IPS-15b (cell line): ENCODE measurements around the gene DUOX1.

Source experiments
- H3K27me3 ChIP-seq: one replicate; pipeline ENCODE4 v1.6.1; 2013; ENCODE audit warnings: low read length; ENCODE audit not compliant: control insufficient read depth, insufficient read depth
- H3K36me3 ChIP-seq: one replicate; pipeline ENCODE4 v1.6.1; 2013; ENCODE audit warnings: low read length; ENCODE audit not compliant: control insufficient read depth, insufficient read depth
- H3K4me1 ChIP-seq: one replicate; pipeline ENCODE4 v1.6.1; 2013; ENCODE audit warnings: mild to moderate bottlenecking, low read length; ENCODE audit not compliant: control insufficient read depth, insufficient read depth
- H3K4me3 ChIP-seq: one replicate; pipeline ENCODE4 v1.5.1; 2013; ENCODE audit warnings: low read depth, low read length
- H3K9ac ChIP-seq: one replicate; pipeline ENCODE4 v1.6.1; 2013; ENCODE audit warnings: low read depth, mild to moderate bottlenecking, low read length
- H3K9me3 ChIP-seq: one replicate; pipeline ENCODE4 v1.6.1; 2013; ENCODE audit warnings: mild to moderate bottlenecking, low read length; ENCODE audit not compliant: control insufficient read depth, insufficient read depth

The DUOX1 gene

DNA sequence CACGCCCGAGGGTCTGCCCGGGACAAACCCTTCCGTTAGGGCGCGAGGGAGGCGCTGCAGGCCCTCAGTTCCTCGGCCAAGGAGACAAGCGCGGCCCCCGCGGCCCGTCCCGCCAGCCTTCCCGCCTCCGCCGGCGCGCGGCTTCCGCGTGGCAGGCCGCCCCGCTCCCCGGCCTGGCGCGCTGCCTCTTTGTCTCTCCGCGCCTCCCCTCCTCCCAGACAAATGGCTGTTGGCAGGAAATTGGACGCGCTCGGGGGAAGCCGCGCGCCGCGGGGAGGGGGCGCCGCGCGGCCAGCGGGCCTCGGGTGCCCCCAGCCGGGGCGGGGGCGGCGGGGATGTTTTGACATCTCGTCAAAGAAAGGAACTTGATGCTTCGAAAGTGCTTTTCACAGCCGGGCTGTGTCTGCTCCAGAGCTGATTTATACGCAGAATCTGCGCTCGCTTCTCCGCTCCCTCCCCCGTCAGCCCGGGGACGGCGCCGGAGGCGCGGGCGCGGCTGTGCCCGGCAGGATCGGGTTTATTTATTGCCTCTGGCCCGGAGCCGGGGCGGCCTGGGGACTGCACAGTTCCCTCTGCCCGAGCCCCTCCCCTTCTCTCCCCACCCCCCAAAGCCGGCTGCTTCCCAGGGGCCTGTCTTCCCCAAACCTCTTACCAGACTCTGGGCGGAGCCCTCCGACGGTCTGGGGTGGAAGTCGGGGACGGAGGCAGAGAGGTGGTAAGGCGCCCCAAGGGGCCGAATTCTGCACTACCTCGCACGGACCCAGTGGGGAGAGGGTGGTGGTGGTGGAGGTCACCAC lies 37.2 kb downstream of the DUOX1 start:
- Histone ChIP-seq H3K27me3 (no peaks in the 10 kb centered on the region), H3K9me3 (no peaks in the 10 kb centered on the region), H3K4me3 (peak overlapping the region; percentile 68), H3K4me1 (peaks cover 8% of the 10 kb centered on the region), H3K9ac (peak overlapping the region; percentile 61), H3K36me3 (no peaks in the 10 kb centered on the region)

DNA sequence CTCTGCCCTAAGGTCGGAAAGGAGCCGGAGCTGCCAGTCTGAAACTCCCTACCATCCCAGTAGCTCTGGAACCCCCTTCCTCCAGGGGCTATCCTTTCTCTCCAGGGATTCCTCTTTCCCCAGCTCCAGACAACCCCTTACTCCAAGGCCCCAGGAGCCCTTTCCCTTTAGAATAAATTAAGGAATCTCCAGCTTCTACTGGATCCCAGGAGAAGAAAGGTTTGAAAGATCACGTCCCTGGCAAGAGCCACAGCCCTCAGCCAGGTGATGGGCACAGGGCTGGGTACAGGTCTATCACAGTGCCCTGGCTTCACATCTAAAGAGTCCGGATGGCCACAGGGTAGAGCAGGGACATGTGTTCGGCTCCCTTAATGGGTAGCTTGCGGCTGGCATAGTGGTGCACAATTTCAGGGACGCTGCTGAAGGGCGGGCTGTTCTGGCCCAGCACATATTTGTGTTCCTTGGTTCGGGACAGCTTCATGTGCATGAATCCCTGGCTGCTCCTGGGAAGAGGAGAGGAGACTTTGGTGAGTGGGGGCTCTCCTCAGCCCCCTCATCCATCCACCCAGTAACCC lies 37.9 kb downstream of the DUOX1 start:
- Histone ChIP-seq H3K36me3 (no peaks in the 10 kb centered on the region), H3K4me3 (peak overlapping the region; percentile 68), H3K27me3 (no peaks in the 10 kb centered on the region), H3K9me3 (no peaks in the 10 kb centered on the region), H3K4me1 (peaks cover 8% of the 10 kb centered on the region), H3K9ac (no peak overlapping the region)

DNA sequence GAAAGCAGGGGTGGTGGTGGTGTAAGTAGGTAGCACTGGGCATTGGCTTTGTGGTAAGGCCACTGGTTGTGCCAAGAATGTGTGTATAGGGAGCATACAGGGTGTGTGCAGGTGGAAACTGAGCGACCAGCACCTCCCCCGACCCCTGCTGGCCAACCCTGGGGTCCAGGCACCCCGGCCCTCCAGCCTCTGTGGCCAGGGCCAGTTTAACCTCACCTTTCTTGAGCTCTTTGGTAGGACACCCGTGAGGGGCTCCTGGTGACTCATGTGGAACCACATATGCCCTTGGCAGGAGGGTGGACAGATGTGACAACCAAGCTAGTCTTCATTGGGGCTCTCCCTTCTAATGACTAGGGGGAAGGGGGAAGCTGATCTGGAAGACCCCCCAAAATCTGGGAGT lies 38.5 kb downstream of the DUOX1 start:
- no peaks in the 10 kb centered on the region for H3K36me3 ChIP-seq
- H3K9ac ChIP-seq = no peak overlapping the region
- peaks cover 8% of the 10 kb centered on the region for H3K4me1 ChIP-seq

DNA sequence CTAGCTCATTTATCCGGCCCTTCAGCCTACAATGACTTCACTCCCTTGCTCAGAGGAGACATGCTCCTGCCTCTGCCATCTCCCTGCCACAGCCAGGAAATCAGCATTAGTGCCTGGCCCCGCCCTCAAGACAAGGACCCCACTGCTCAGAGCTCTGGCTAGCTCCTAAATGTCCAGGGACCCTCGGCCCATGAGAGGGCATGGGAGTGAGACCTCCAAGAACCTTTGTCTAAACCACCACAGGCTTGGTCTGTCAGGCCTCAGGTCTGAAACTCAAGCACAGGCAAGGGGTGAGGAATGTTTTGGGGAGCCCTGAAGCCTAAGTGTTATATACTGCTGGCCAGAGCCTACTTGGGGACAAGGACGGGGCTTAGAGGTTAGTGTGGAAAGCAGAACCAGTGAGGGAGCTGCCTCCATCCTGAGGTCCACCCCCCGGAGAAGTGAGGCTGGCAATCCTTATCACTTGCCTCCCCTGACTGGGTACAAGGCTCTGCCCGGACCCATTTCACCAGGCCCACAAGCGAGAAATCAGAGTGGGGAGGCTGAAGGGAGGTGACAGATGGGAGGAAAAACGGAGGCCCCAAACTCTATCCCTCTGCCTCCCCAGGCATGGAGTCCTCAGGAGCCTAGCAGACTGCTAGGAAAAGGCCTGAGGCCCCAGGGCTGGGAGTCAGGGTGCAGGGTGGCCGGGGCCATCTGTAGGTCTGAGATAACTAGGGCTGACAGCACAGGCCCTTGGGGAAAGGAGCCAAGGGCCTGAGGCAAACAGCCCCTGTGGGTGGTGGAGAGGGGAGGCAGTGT lies 39.2 kb downstream of the DUOX1 start:
- Histone ChIP-seq H3K27me3 (no peaks in the 10 kb centered on the region), H3K4me3 (no peak overlapping the region), H3K9ac (no peak overlapping the region), H3K9me3 (no peaks in the 10 kb centered on the region), H3K4me1 (peaks cover 8% of the 10 kb centered on the region), H3K36me3 (no peaks in the 10 kb centered on the region)

More for the DNA sequence above, 38.5 kb downstream of the DUOX1 start:
- Histone ChIP-seq H3K4me3 (no peak overlapping the region), H3K27me3 (no peaks in the 10 kb centered on the region), H3K9me3 (no peaks in the 10 kb centered on the region)

DNA sequence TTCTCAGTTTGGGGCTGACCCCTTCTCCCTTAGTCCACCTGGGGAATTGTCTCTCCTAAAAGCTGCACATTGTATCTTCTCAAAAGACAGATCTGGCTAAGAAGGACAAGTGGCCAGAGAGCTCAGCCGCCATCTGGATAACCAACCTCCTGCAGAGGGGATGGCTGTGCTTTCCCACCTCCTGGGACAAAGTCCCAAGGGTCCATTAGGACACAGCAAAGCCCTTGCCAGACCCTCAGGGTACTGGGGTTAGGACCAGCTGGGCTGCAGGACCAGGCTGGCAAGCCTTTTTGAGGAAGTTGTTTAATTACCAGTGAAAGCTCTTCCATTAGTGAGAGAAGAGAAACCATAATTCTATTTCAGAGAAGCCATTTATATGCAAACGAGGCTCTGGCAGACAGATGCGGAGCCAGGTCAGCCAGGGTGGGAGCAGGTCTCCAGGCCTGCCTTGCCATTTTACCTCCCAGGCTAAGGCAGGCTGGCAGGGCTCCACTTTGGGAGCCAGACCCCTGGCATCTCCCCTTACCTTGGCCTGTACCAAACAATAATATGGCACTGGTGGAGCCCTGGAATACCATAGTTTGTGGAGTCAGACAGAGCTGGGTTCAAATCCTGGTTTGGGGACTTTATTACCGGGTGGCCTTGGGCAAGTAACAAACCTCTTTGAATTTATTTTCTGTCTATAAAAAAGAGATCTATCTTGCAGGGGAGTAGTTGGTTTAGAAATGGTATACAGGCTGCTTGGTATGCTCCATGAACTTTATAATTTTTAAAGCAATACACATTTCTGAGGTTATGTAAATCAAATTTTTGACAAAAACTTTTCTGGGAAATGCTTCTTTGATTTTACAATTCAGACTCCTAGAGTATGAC lies 40.0 kb downstream of the DUOX1 start:
- H3K36me3 ChIP-seq = no peaks in the 10 kb centered on the region
- no peaks in the 10 kb centered on the region for H3K9me3 ChIP-seq
- H3K27me3 ChIP-seq = no peaks in the 10 kb centered on the region
- no peak overlapping the region for H3K4me3 ChIP-seq
- peaks cover 8% of the 10 kb centered on the region for H3K4me1 ChIP-seq
- no peak overlapping the region for H3K9ac ChIP-seq

DNA sequence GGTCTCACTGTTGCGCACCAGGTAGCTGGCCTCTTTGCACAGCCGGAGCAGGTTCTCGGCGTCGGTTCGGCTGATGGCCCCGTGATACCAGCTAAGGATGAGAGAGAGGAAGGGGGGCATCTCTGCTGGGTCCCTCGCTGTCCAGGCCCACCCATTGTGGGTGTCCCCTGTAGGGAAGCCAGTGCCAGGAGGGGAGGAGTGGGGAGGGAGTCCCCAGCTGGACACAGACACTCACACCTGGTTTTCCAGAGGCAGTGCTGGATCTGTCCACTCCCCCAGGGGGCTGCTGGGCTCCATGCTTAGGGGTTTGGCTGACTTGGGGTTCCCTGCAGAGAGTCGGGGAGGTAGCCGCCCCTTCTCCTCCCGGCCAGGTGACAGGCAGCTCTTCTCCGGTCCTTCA lies 42.1 kb downstream of the DUOX1 start:
- Histone ChIP-seq H3K4me3 (no peak overlapping the region), H3K27me3 (no peaks in the 10 kb centered on the region), H3K4me1 (peaks cover 8% of the 10 kb centered on the region), H3K9me3 (no peaks in the 10 kb centered on the region), H3K9ac (no peak overlapping the region), H3K36me3 (no peaks in the 10 kb centered on the region)

DNA sequence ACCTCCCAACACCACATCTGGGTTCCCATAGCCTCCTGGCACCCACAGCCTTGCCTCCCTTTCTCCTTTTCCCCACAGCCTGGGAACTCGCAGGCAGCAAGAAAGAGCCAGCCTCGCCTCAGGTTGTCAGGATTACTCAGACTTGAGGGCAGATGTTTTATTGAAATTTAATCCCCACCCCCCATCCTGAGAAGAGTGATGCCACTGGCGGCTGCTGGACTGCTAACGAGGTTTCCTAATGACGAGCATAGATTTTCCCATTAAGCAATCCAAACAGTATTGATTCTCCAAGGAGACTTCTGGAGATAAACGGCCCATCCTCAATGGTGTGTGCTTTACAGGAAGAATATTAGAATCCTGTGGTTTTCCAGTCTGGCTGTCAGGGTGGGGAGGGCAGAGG lies 44.3 kb downstream of the DUOX1 start:
- Histone ChIP-seq H3K27me3 (no peaks in the 10 kb centered on the region), H3K4me1 (peaks cover 6% of the 10 kb centered on the region), H3K4me3 (no peak overlapping the region), H3K9ac (no peak overlapping the region), H3K9me3 (no peaks in the 10 kb centered on the region), H3K36me3 (peaks cover 3% of the 10 kb centered on the region)

DNA sequence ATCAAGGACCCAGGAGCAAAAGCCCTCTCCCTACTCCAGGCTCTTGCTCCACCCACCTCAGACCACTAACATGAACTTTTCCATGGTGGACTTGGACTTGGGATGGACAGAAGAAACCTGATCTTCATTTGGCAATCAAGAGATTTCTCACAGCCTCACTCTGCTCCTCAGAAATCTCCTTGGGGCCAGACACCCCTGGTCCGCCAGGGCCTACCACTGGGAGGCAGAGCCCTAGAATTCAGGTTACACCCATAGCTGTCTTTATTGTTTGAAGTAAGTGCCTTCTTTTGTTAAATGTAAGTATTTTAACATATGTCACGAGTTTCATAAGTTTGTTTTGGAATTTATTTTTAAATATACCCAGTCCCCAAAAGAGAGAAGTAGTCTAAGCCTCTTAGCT lies 44.8 kb downstream of the DUOX1 start:
- H3K36me3 ChIP-seq = peaks cover 3% of the 10 kb centered on the region

DNA sequence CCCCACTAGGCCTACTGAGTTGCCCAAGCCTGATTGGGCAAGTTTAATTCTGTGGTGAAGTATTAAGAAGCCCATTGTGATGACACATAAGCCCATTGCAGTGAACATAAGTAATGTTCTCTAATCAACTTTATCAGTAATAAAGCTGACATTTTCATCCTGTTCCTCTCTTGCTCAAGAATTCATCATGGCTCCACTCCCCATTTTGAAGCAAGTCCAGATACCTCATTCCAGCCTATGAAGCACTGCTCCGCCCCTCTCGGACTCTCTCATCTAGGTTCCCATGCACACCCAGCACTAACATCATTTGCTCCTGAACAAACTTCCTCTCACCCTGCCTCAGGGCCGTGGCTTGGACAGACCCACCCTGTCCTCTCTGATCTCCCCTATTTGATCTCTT lies 47.5 kb downstream of the DUOX1 start:
- H3K4me3 ChIP-seq = no peak overlapping the region
- no peaks in the 10 kb centered on the region for H3K27me3 ChIP-seq
- H3K4me1 ChIP-seq = peaks cover 8% of the 10 kb centered on the region
- no peak overlapping the region for H3K9ac ChIP-seq
- peaks cover 3% of the 10 kb centered on the region for H3K36me3 ChIP-seq
- no peaks in the 10 kb centered on the region for H3K9me3 ChIP-seq

More for the DNA sequence above, 44.8 kb downstream of the DUOX1 start:
- H3K27me3 ChIP-seq = no peaks in the 10 kb centered on the region
- no peaks in the 10 kb centered on the region for H3K9me3 ChIP-seq
- peaks cover 3% of the 10 kb centered on the region for H3K4me1 ChIP-seq
- no peak overlapping the region for H3K4me3 ChIP-seq
- H3K9ac ChIP-seq = no peak overlapping the region

DNA sequence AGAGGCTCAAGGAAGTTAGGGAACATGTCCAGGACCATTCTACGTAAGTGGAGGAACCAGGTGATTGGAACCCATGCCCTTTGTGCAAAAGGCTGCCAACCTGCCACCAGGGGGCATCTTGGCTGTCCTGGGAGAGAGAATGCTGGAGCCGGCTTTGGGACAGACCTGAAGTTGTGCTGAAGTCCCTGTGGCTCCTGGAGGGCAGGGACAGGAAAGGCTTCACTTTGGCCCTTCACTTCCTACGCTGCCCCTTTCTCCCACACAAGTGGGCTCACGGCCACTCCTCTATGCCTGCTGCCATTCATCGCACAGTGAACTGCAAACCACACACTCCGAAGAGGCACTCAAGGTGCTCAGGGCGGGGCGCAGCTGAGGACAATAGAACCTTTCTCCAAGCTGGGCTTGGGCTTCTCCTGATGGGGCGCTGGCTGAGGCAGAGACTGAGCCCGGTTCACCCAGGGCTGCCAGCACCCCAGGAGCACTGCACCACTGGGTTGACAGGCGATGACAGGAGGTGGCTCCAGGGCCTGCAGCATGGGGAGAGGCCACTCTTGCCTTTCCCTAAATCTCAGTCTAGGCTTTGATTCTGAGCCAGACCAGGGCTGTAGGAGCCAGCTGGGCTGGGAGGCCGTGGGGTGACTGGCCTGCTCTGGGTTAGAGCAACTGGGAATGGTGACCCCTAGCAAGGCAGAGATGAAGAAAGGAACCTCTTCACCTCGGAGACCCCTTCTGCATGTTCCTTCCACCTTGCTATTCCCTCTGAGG lies 49.6 kb downstream of the DUOX1 start:
- Histone ChIP-seq H3K27me3 (no peaks in the 10 kb centered on the region), H3K36me3 (peaks cover 3% of the 10 kb centered on the region), H3K9me3 (no peaks in the 10 kb centered on the region), H3K9ac (no peak overlapping the region), H3K4me3 (no peak overlapping the region), H3K4me1 (peaks cover 14% of the 10 kb centered on the region)

DNA sequence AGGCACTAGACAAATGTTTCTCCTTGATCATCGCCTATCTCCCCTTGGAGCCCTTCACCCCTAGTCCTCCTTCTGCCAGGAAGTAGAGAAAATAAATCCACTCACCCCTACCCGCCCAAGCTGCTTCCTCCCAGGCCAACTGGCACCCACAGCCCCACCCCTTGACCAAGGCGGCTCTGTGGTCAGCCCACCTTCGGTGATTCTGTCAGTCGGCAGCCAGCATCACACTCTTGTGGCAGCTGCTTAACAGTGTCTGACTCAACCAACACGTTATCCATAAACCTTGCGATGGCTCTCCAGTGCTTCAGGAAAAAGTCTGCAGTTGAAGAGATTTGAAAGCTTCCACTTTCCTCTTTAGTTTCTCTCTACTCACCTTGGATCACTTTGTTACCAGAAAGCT lies 50.4 kb downstream of the DUOX1 start:
- Histone ChIP-seq H3K4me1 (peaks cover 14% of the 10 kb centered on the region), H3K27me3 (no peaks in the 10 kb centered on the region), H3K9ac (no peak overlapping the region), H3K4me3 (no peak overlapping the region), H3K36me3 (peaks cover 3% of the 10 kb centered on the region), H3K9me3 (no peaks in the 10 kb centered on the region)
